Activated CD4-positive, alpha-beta T cell treated with anti-CD3 and anti-CD28 coated beads for 36 hours (primary cell): ENCODE data around the gene PYY. TPM values are rescaled to one million over a fixed set of nuclear protein-coding genes. Genes with fewer than 3 reads are reported as not detected.
"Not testable (repeated sequence)": the region's sequence is repeated elsewhere in the genome, so short reads cannot be mapped to it uniquely, and the experiment has no call there.

Experiments used
- ATAC-seq: fragments of 200-7000 bp; cut with Tn5 transposase; one replicate; pipeline ENCODE4 v1.10.0; 2021; ENCODE audit warnings: mild to moderate bottlenecking, moderate library complexity
- CTCF ChIA-PET: fragments of 350-600 bp; sonication (Branson Sonifier 250); formaldehyde crosslinking; loops from one replicate; lab custom pipeline; 2021; ENCODE audit warnings: antibody characterized with exemption; lab: Charles Lee
- POLR2A ChIA-PET: fragments of 350-600 bp; sonication (Branson Sonifier 250); formaldehyde crosslinking; loops from one replicate; lab custom pipeline; 2021; ENCODE audit warnings: antibody characterized with exemption, inconsistent platforms; lab: Charles Lee
- DNase-seq: peaks from one replicate; pipeline ENCODE4 v3.0.0-alpha.2; 2020
- H3K27ac Mint-ChIP-seq: one replicate; pipeline ENCODE4 v1.8.0; 2021; ENCODE audit warnings: mixed read lengths
- H3K27me3 Mint-ChIP-seq: one replicate; pipeline ENCODE4 v1.8.0; 2021; ENCODE audit warnings: mixed read lengths
- H3K36me3 Mint-ChIP-seq: one replicate; pipeline ENCODE4 v1.8.0; 2021; ENCODE audit warnings: low read depth, mixed read lengths
- H3K4me1 Mint-ChIP-seq: one replicate; pipeline ENCODE4 v1.8.0; 2021; ENCODE audit warnings: mixed read lengths
- H3K4me3 Mint-ChIP-seq: one replicate; pipeline ENCODE4 v1.8.0; 2021; ENCODE audit warnings: mild to moderate bottlenecking, moderate library complexity, mixed read lengths
- H3K9me3 Mint-ChIP-seq: one replicate; pipeline ENCODE4 v1.8.0; 2021; ENCODE audit warnings: low read depth, mixed read lengths
- intact Hi-C, 2 experiments: fragments of 100-400 bp; cut with DNase I in 1 of 2; cut with micrococcal nuclease in 1 of 2; formaldehyde crosslinking; loops; one replicate each; pipeline versions ENCODE4 v1.14.2 to v1.15.1; 2022 to 2024; cut with DNase I, micrococcal nuclease
- total RNA-seq, 2 experiments: library from RNA; stranded (reverse); gene quantifications; one replicate each; pipeline ENCODE4 v1.2.3, GENCODE V29; 2021

The PYY gene
- total RNA-seq, result not detected

- peaks cover 36% of the 10 kb centered on the region for H3K27me3 Mint-ChIP-seq
- no peak for ATAC-seq
- ChIA-PET CTCF (interaction anchor here (2.5 kb wide), 1 partner anchor 9 kb away, joined by 9 read pairs; no protein-coding TSS in a partner anchor), POLR2A (no interaction called here)
- no peak within 1 kb of the TSS for H3K27ac Mint-ChIP-seq
- no peak for DNase-seq
- no peaks in the 10 kb centered on the region for H3K36me3 Mint-ChIP-seq
- intact Hi-C loops, result no loop called here
- H3K9me3 Mint-ChIP-seq, result no peaks in the 10 kb centered on the region
- no peak within 1 kb of the TSS for H3K4me3 Mint-ChIP-seq
- peaks cover 3% of the 10 kb centered on the region for H3K4me1 Mint-ChIP-seq
These were observed at the start of gene PYY for GRCh38 chr17:43953746-43954145. Gene PYY, minus strand, starts transcription at chr17:43953940. Its CDS starts 457 bp downstream, at chr17:43953483.

GRCh38 chr17:44002141-44002848, 48.6 kb upstream of the PYY start:
- ATAC-seq (no peak), DNase-seq (no peak)
- ChIA-PET CTCF (interaction anchor here (0.8 to 3.0 kb wide), 4 partner anchors 9 to 124 kb away, joined by 3 to 13 read pairs (median 6); no protein-coding TSS in a partner anchor), POLR2A (no interaction called here)
- no peaks in the 10 kb centered on the region for H3K9me3 Mint-ChIP-seq
- H3K4me3 Mint-ChIP-seq, result no peak overlapping the region
- intact Hi-C loops, result no loop called here
- H3K36me3 Mint-ChIP-seq, result no peaks in the 10 kb centered on the region
- H3K27ac Mint-ChIP-seq, result no peak overlapping the region
- peaks cover 11% of the 10 kb centered on the region for H3K4me1 Mint-ChIP-seq
- peaks cover 21% of the 10 kb centered on the region for H3K27me3 Mint-ChIP-seq

- H3K27ac Mint-ChIP-seq, result peak overlapping the region; percentile 65
- CTCF ChIA-PET, result interaction anchor here (2.0 kb wide), 1 partner anchor 58 kb away, joined by 8 read pairs; no protein-coding TSS in a partner anchor
- no peak for ATAC-seq
These were observed 47.8 kb upstream of the PYY start for GRCh38 chr17:44001461-44001920.

GRCh38 chr17:44000871-44001460, 47.2 kb upstream of the PYY start:
- Mint-ChIP-seq H3K4me1 (peaks cover 2% of the 10 kb centered on the region), H3K27me3 (peaks cover 18% of the 10 kb centered on the region), H3K36me3 (no peaks in the 10 kb centered on the region), H3K9me3 (no peaks in the 10 kb centered on the region), H3K27ac (peak overlapping the region; percentile 25), H3K4me3 (no peak overlapping the region)
- ChIA-PET POLR2A (no interaction called here), CTCF (interaction anchor here (2.0 kb wide), 1 partner anchor 57 kb away, joined by 8 read pairs; no protein-coding TSS in a partner anchor)
- intact Hi-C loops, result no loop called here
- DNase-seq (no peak), ATAC-seq (no peak)

More at GRCh38 chr17:44001461-44001920, 47.8 kb upstream of the PYY start:
- intact Hi-C loops, result no loop called here
- H3K4me1 Mint-ChIP-seq, result peaks cover 7% of the 10 kb centered on the region
- H3K27me3 Mint-ChIP-seq, result peaks cover 21% of the 10 kb centered on the region
- no peak overlapping the region for H3K4me3 Mint-ChIP-seq
- POLR2A ChIA-PET, result no interaction called here
- DNase-seq, result no peak
- no peaks in the 10 kb centered on the region for H3K36me3 Mint-ChIP-seq
- H3K9me3 Mint-ChIP-seq, result no peaks in the 10 kb centered on the region

GRCh38 chr17:44000141-44000860, 46.6 kb upstream of the PYY start:
- Mint-ChIP-seq H3K27ac (no peak overlapping the region), H3K36me3 (no peaks in the 10 kb centered on the region), H3K27me3 (peaks cover 17% of the 10 kb centered on the region), H3K9me3 (no peaks in the 10 kb centered on the region), H3K4me1 (no peaks in the 10 kb centered on the region), H3K4me3 (no peak overlapping the region)
- ChIA-PET POLR2A (no interaction called here), CTCF (interaction anchor here (2.0 to 2.1 kb wide), 2 partner anchors 57 to 122 kb away, joined by 6 to 8 read pairs; no protein-coding TSS in a partner anchor)
- intact Hi-C loops, result no loop called here
- DNase-seq, result no peak
- ATAC-seq, result no peak

- ChIA-PET CTCF (interaction anchor here (0.6 to 2.1 kb wide), 5 partner anchors 10 to 121 kb away, joined by 3 to 6 read pairs (median 3); no protein-coding TSS in a partner anchor), POLR2A (no interaction called here)
- no peak for DNase-seq
- no peaks in the 10 kb centered on the region for H3K4me1 Mint-ChIP-seq
- peaks cover 20% of the 10 kb centered on the region for H3K27me3 Mint-ChIP-seq
- no peak overlapping the region for H3K4me3 Mint-ChIP-seq
- intact Hi-C loops, result no loop called here
- no peaks in the 10 kb centered on the region for H3K36me3 Mint-ChIP-seq
- ATAC-seq, result no peak
- no peaks in the 10 kb centered on the region for H3K9me3 Mint-ChIP-seq
- no peak overlapping the region for H3K27ac Mint-ChIP-seq
These were observed 45.3 kb upstream of the PYY start for GRCh38 chr17:43999024-43999423.

- no peaks in the 10 kb centered on the region for H3K4me1 Mint-ChIP-seq
- intact Hi-C loops, result no loop called here
- H3K36me3 Mint-ChIP-seq, result no peaks in the 10 kb centered on the region
- DNase-seq (no peak), ATAC-seq (no peak)
- H3K4me3 Mint-ChIP-seq, result no peak overlapping the region
- POLR2A ChIA-PET, result no interaction called here
- no peaks in the 10 kb centered on the region for H3K9me3 Mint-ChIP-seq
- no peak overlapping the region for H3K27ac Mint-ChIP-seq
- peaks cover 20% of the 10 kb centered on the region for H3K27me3 Mint-ChIP-seq
- CTCF ChIA-PET, result interaction anchor here (0.9 to 2.1 kb wide), 4 partner anchors 54 to 120 kb away, joined by 3 to 6 read pairs (median 3); no protein-coding TSS in a partner anchor
These were observed 44.8 kb upstream of the PYY start for GRCh38 chr17:43998552-43998951.

- peaks cover 23% of the 10 kb centered on the region for H3K27me3 Mint-ChIP-seq
- ATAC-seq, H3K27ac Mint-ChIP-seq, H3K36me3 Mint-ChIP-seq, H3K4me1 Mint-ChIP-seq, H3K4me3 Mint-ChIP-seq, H3K9me3 Mint-ChIP-seq, intact Hi-C loops, DNase-seq: not testable (repeated sequence)
- ChIA-PET CTCF (interaction anchor here (0.6 to 5.0 kb wide), 6 partner anchors 10 to 619 kb away, joined by 3 to 59 read pairs (median 4); partner anchors contain the start of gene PPY), POLR2A (interaction anchor here (0.6 kb wide), 1 partner anchor 154 kb away, joined by 3 read pairs; no protein-coding TSS in a partner anchor)
These were observed 43.4 kb upstream of the PYY start for GRCh38 chr17:43997180-43997579.

GRCh38 chr17:43995150-43995471, 41.4 kb upstream of the PYY start:
- intact Hi-C loops, result loop anchor here (1.0 to 2.0 kb wide), 4 partner anchors 51 to 117 kb away; no protein-coding TSS in a partner anchor
- no peak overlapping the region for H3K27ac Mint-ChIP-seq

GRCh38 chr17:43994272-43995149, 40.8 kb upstream of the PYY start:
- intact Hi-C loops, result loop anchor here (1.0 to 2.0 kb wide), 4 partner anchors 50 to 116 kb away; no protein-coding TSS in a partner anchor
- peak overlapping the region; percentile 19 for H3K27ac Mint-ChIP-seq
- DNase-seq (peak; percentile 83), ATAC-seq (peak; percentile 94)
- peaks cover 20% of the 10 kb centered on the region for H3K27me3 Mint-ChIP-seq
- no peaks in the 10 kb centered on the region for H3K9me3 Mint-ChIP-seq
- no peak overlapping the region for H3K4me3 Mint-ChIP-seq
- H3K36me3 Mint-ChIP-seq, result no peaks in the 10 kb centered on the region
- CTCF ChIA-PET, result interaction anchor here (0.6 to 5.0 kb wide), 12 partner anchors 9 to 350 kb away, joined by 3 to 59 read pairs (median 3); partner anchors contain the start of genes NAGS and PPY
- H3K4me1 Mint-ChIP-seq, result no peaks in the 10 kb centered on the region
- POLR2A ChIA-PET, result no interaction called here

More at GRCh38 chr17:43995150-43995471, 41.4 kb upstream of the PYY start:
- H3K4me3 Mint-ChIP-seq, result no peak overlapping the region
- CTCF ChIA-PET, result interaction anchor here (0.8 to 5.0 kb wide), 6 partner anchors 28 to 116 kb away, joined by 3 to 59 read pairs (median 3); partner anchors contain the start of gene PPY
- POLR2A ChIA-PET, result no interaction called here
- H3K36me3 Mint-ChIP-seq, result no peaks in the 10 kb centered on the region
- ATAC-seq (no peak), DNase-seq (no peak)
- H3K4me1 Mint-ChIP-seq, result no peaks in the 10 kb centered on the region
- H3K9me3 Mint-ChIP-seq, result no peaks in the 10 kb centered on the region
- H3K27me3 Mint-ChIP-seq, result peaks cover 21% of the 10 kb centered on the region
